Activated gamma-delta T cell treated with Interleukin-2 at 50 U/mL for 16 hours (primary cell): ENCODE results near the gene ALDH1L2.
A peak's percentile ranks its signal among the peaks of the same experiment; 100 is the strongest.
"Not testable (repeated sequence)": the region's sequence is repeated elsewhere in the genome, so short reads cannot be mapped to it uniquely, and the experiment has no call there.

Experiments used
- DNase-seq: peaks from one replicate; pipeline ENCODE4 v3.0.0-alpha.2; 2020

Gene ALDH1L2

GRCh38 chr12:105030820-105031807 is 53.1 kb downstream of the ALDH1L2 start:
- DNase-seq, result no peak

GRCh38 chr12:105026411-105026810 is 57.8 kb downstream of the ALDH1L2 start:
- no peak for DNase-seq

GRCh38 chr12:105025890-105026289 is 58.4 kb downstream of the ALDH1L2 start:
- no peak for DNase-seq

- no peak for DNase-seq
Observed at GRCh38 chr12:105024928-105025327, 59.3 kb downstream of the ALDH1L2 start.

GRCh38 chr12:105020241-105020962 is 63.9 kb downstream of the ALDH1L2 start:
- no peak for DNase-seq

GRCh38 chr12:105018776-105019175 is 65.5 kb downstream of the ALDH1L2 start:
- no peak for DNase-seq

- no peak for DNase-seq
Observed at GRCh38 chr12:105018012-105018411, 66.2 kb downstream of the ALDH1L2 start.

GRCh38 chr12:105015543-105015942 is 68.7 kb downstream of the ALDH1L2 start:
- DNase-seq, result no peak

GRCh38 chr12:105014603-105015002 is 69.7 kb downstream of the ALDH1L2 start:
- no peak for DNase-seq

GRCh38 chr12:105013892-105014291 is 70.4 kb downstream of the ALDH1L2 start:
- DNase-seq, result no peak

- DNase-seq, result no peak
Observed at GRCh38 chr12:105001476-105001875, 82.8 kb downstream of the ALDH1L2 start.

GRCh38 chr12:104999347-104999685 is 84.9 kb downstream of the ALDH1L2 start:
- DNase-seq, result no peak

GRCh38 chr12:104998423-104999346 is 85.6 kb downstream of the ALDH1L2 start:
- no peak for DNase-seq

- no peak for DNase-seq
Observed at GRCh38 chr12:104997541-104997940, 86.7 kb downstream of the ALDH1L2 start.

GRCh38 chr12:104994336-104994735 is 89.9 kb downstream of the ALDH1L2 start:
- no peak for DNase-seq

GRCh38 chr12:104991565-104992128 is 92.6 kb downstream of the ALDH1L2 start:
- DNase-seq, result no peak

GRCh38 chr12:104990950-104991349 is 93.3 kb downstream of the ALDH1L2 start:
- DNase-seq, result no peak

- peak; percentile 82 for DNase-seq
Observed at GRCh38 chr12:104986022-104986941, 98.0 kb downstream of the ALDH1L2 start, which contains the start of gene NOPCHAP1. Gene NOPCHAP1 (plus strand): TSS chr12:104986316. CDS start chr12:104986353, 37 bp downstream.

- DNase-seq, result no peak
Observed at GRCh38 chr12:104985206-104985605, 99.1 kb downstream of the ALDH1L2 start.

GRCh38 chr12:104977688-104978087 is 106.6 kb downstream of the ALDH1L2 start:
- not testable (repeated sequence) for DNase-seq

- DNase-seq, result no peak
Observed at GRCh38 chr12:104976703-104977102, 107.6 kb downstream of the ALDH1L2 start.
